K562 (cell line): ENCODE data around the gene SH3TC1. TPM values are rescaled to one million over a fixed set of nuclear protein-coding genes. Genes with fewer than 3 reads are reported as not detected.

Experiments
- ATAC-seq: fragments of 200-7000 bp; cut with Tn5 transposase; 3 replicates; pipeline ENCODE4 v1.9.1; 2020; ENCODE audit warnings: moderate library complexity
- BruUV-seq: library from RNA; stranded (reverse); fragments of 400-500 nt; replicated peaks from 2 replicates; lab custom pipeline; 2021; lab: Mats Ljungman, UMichigan
- CTCF ChIA-PET: fragments of 300-600 bp; formaldehyde crosslinking; extraction: SDS; loops from one replicate; lab custom pipeline; 2021; ENCODE audit warnings: low intra/inter-chr PET ratio; lab: Yijun Ruan, JAX
- POLR2A ChIA-PET: fragments of 300-600, 350-650 bp; sonication (Branson Sonifier 250); formaldehyde crosslinking; extraction: SDS; loops from one replicate; lab custom pipeline; 2021; ENCODE audit warnings: antibody characterized with exemption, inconsistent platforms; lab: Yijun Ruan, JAX
- DNase-seq, 4 experiments: peaks; one replicate each; pipeline versions ENCODE4 v3.0.0 to v3.0.0-alpha.2; 2011 to 2018; ENCODE audit warnings: low spot score in 3 of 4, mixed read lengths in 3 of 4; ENCODE audit errors: extremely low read depth in 1 of 4
- FAIRE-seq: peaks from 2 replicates; lab custom pipeline; 2011; peaks lifted over from hg19 to GRCh38; lab: Jason Lieb, UNC
- H2AFZ ChIP-seq: 2 replicates; pipeline ENCODE4 v1.6.0; 2011; ENCODE audit warnings: low read depth, low read length, control low read depth, inconsistent platforms
- H3K27ac ChIP-seq: fragments of 200-600 bp; 3 replicates; pipeline ENCODE4 v1.8.0; 2011; ENCODE audit warnings: low read depth, mild to moderate bottlenecking, control low read depth, inconsistent platforms, low read length, moderate library complexity, mixed read lengths; ENCODE audit errors: extremely low read depth
- H3K27me3 ChIP-seq, 2 experiments: fragments of 300-600 bp in 1 of 2; 2 replicates in 1 of 2; 3 replicates in 1 of 2; pipeline versions ENCODE4 v1.6.0 to v1.8.0; 2011; ENCODE audit warnings: inconsistent platforms in 2 of 2, low read length in 2 of 2, mild to moderate bottlenecking in 1 of 2, mixed read lengths in 1 of 2, moderate library complexity in 1 of 2; ENCODE audit not compliant: control insufficient read depth in 2 of 2, insufficient read depth in 2 of 2
- H3K36me3 ChIP-seq: fragments of 300-600 bp; 3 replicates; pipeline ENCODE4 v1.8.0; 2011; ENCODE audit warnings: mild to moderate bottlenecking, low read length, inconsistent platforms; ENCODE audit not compliant: control insufficient read depth, insufficient read depth
- H3K4me1 ChIP-seq, 2 experiments: fragments of 200-600 bp in 1 of 2; replicated peaks in 1 of 2; 2 replicates in 1 of 2; 3 replicates in 1 of 2; pipeline versions ENCODE4 v1.5.1 to v1.8.0; 2011; ENCODE audit warnings: inconsistent platforms in 2 of 2, low read length in 2 of 2, mild to moderate bottlenecking in 1 of 2, mixed read lengths in 1 of 2, moderate library complexity in 1 of 2; ENCODE audit not compliant: control insufficient read depth in 2 of 2, insufficient read depth in 2 of 2
- H3K4me2 ChIP-seq: 2 replicates; pipeline ENCODE4 v1.6.1; 2011; ENCODE audit warnings: low read length, control low read depth, inconsistent platforms, mixed read lengths; ENCODE audit not compliant: insufficient read depth
- H3K4me3 ChIP-seq: fragments of 200-600 bp; sonication (generic), shearing (Covaris generic); 2 replicates; pipeline ENCODE4 v1.5.1; 2016; ENCODE audit warnings: control low read depth, inconsistent platforms
- H3K79me2 ChIP-seq: fragments of 200-600 bp; 3 replicates; pipeline ENCODE4 v1.8.0; 2011; ENCODE audit warnings: low read length, inconsistent platforms; ENCODE audit not compliant: control insufficient read depth, insufficient read depth
- H3K9ac ChIP-seq, 2 experiments: 2 replicates each; pipeline versions ENCODE4 v1.6.0 to v1.6.1; 2011; ENCODE audit warnings: low read depth in 2 of 2, low read length in 2 of 2, control low read depth in 1 of 2, inconsistent platforms in 1 of 2, mild to moderate bottlenecking in 1 of 2, mixed read lengths in 1 of 2; ENCODE audit not compliant: insufficient read depth in 1 of 2
- H3K9me1 ChIP-seq: one replicate; pipeline ENCODE4 v1.6.0; 2011; ENCODE audit warnings: inconsistent platforms, mild to moderate bottlenecking, low read length, moderate library complexity; ENCODE audit not compliant: control insufficient read depth, insufficient read depth
- H3K9me3 ChIP-seq: replicated peaks from 2 replicates; pipeline ENCODE4 v1.5.1; 2011; ENCODE audit warnings: low read depth, low read length, inconsistent platforms; ENCODE audit not compliant: control insufficient read depth, insufficient read depth
- H4K20me1 ChIP-seq: replicated peaks from 2 replicates; pipeline ENCODE4 v1.6.1; 2011; ENCODE audit warnings: low read length, inconsistent platforms, mixed read lengths; ENCODE audit not compliant: control insufficient read depth, insufficient read depth
- ATF1 ChIP-seq, 2 experiments: fragments of 450-650 bp in 1 of 2; IDR thresholded peaks; 2 replicates each; pipeline ENCODE4 v1.6.1; 2016; ENCODE audit warnings: missing compliant biosample characterization in 1 of 2, missing genetic modification characterization in 1 of 2
- BMI1 ChIP-seq: fragments of 150-350 bp; IDR thresholded peaks from 2 replicates; pipeline ENCODE4 v1.6.1; 2014; ENCODE audit warnings: low read length
- CHCHD3 ChIP-seq: fragments of 250-450 bp; sonication (Bioruptor Pico); IDR thresholded peaks from 2 replicates; pipeline ENCODE4 v2.1.2; 2022; ENCODE audit warnings: mild to moderate bottlenecking
- PRPF4 ChIP-seq: fragments of 200-400 bp; formaldehyde crosslinking; IDR thresholded peaks from one replicate; pipeline ENCODE4 v1.6.1; 2017; ENCODE audit warnings: low read length, low read depth, mild to moderate bottlenecking; ENCODE audit not compliant: insufficient read depth, poor library complexity, severe bottlenecking
- TEAD2 ChIP-seq: fragments of 450-650 bp; IDR thresholded peaks from 2 replicates; pipeline ENCODE4 v1.6.1; 2016; ENCODE audit warnings: missing genetic modification characterization, control low read depth, missing compliant biosample characterization
- XRCC4 ChIP-seq: IDR thresholded peaks from one replicate; pipeline ENCODE4 v1.6.1; 2011; ENCODE audit not compliant: insufficient read depth, insufficient read length; ENCODE audit errors: extremely low read depth
- ZZZ3 ChIP-seq: fragments of 450-650 bp; IDR thresholded peaks from 2 replicates; pipeline ENCODE4 v1.6.1; 2016; ENCODE audit warnings: antibody characterized with exemption, mild to moderate bottlenecking, moderate library complexity
- WGBS: fragments of 100-300 bp; shearing (Covaris generic); methylation state at CpG from one replicate; pipeline ENCODE4 v1.1.6; 2016; ENCODE audit warnings: low coverage, mixed read lengths; ENCODE audit not compliant: insufficient coverage; ENCODE audit errors: missing lambda C conversion rate; 5-methylcytosine and 5-hydroxymethylcytosine counted together
- in situ Hi-C: fragments of 300-500 bp; cut with MboI; formaldehyde crosslinking; loops from 4 replicates; pipeline ENCODE4 v1.15.0; 2018; ENCODE audit warnings: inconsistent platforms, mixed read lengths
- intact Hi-C: fragments of 100-400 bp; cut with micrococcal nuclease; formaldehyde crosslinking; loops from 2 replicates; pipeline ENCODE4 v1.14.2; 2022
- polyA plus RNA-seq, 8 experiments: library from polyadenylated mRNA; depleted of rRNA in 4 of 8; stranded (reverse) in 5 of 8; unstranded in 3 of 8; fragments of >200 nt; fragmentation: Nextera tagmentation in 2 of 8; fragmentation: Illumina TruSeq in 1 of 8; extraction: Ambion mirVana in 2 of 8; extraction: Trizol in 1 of 8; gene quantifications; 2 replicates each; pipeline versions ENCODE4 v1.2.1 to v1.2.3, GENCODE V29; 2011 to 2014; ENCODE audit warnings: inconsistent platforms in 1 of 8, missing spikeins in 1 of 8
- total RNA-seq, 7 experiments: library from RNA; depleted of rRNA in 6 of 7; stranded (reverse); fragments of >200 nt in 6 of 7; fragmentation: Illumina TruSeq in 2 of 7; extraction: Trizol in 2 of 7; gene quantifications; 2 replicates each; pipeline versions ENCODE4 v1.2.1 to v1.2.3, GENCODE V29; 2011 to 2021; ENCODE audit warnings: low replicate concordance in 1 of 7

The SH3TC1 gene
- total and polyA plus RNA-seq, 9 of the 15 experiments (the other 6 are each of a cell fraction or from before 2014, with no cell fraction given) = 0.04 to 2.1 (median 0.48) TPM; not detected in 1

GRCh38 chr4:8168832-8169598, 30.1 kb upstream of the SH3TC1 start:
- DNase-seq (no peak), FAIRE-seq (no peak), ATAC-seq (no peak)
- in situ Hi-C loops (loop anchor here (10.0 kb wide), 1 partner anchor 236 kb away; no protein-coding TSS in a partner anchor), intact Hi-C loops (no loop called here)
- Histone ChIP-seq H4K20me1 (no peaks in the 10 kb centered on the region; the same call in 1 of the 2 replicates), H3K4me3 (no peak overlapping the region), H3K4me2 (no peak overlapping the region), H3K9me1 (no peaks in the 10 kb centered on the region), H3K79me2 (no peaks in the 10 kb centered on the region), H3K9me3 (peaks cover 6% of the 10 kb centered on the region), H3K9ac (no peak overlapping the region), H3K27me3 (peaks cover 4 to 24% of the 10 kb centered on the region in 2 experiments; a peak in 4 of 5 replicates), H3K36me3 (no peaks in the 10 kb centered on the region), H3K4me1 (peaks cover 0 to 3% of the 10 kb centered on the region in 2 experiments; a peak in 1 of 5 replicates), H3K27ac (no peak overlapping the region), H2AFZ (no peak overlapping the region)
- CTCF ChIA-PET = no interaction called here
- no peak for TF ChIP-seq ATF1 (CRISPR knock-in tag; IDR thresholded peaks at IDR 0.05)
- no peak for TF ChIP-seq ATF1 (tag; IDR thresholded peaks at IDR 0.05)
- TF ChIP-seq CHCHD3 = no peak
- TF ChIP-seq XRCC4 = no peak
- TF ChIP-seq ZZZ3 = no peak
- no peak for TF ChIP-seq BMI1
- no peak for TF ChIP-seq TEAD2 (tag)
- TF ChIP-seq PRPF4 = no peak
- POLR2A ChIA-PET = interaction anchor here (0.8 kb wide), 1 partner anchor 93 kb away, joined by 3 read pairs; no protein-coding TSS in a partner anchor
- no TSS peak for BruUV-seq
- 0% methylated on average over 5 of the region's 5 CpGs for WGBS
